ENCODE data around the gene STARD13. TPM values are rescaled to one million over a fixed set of nuclear protein-coding genes. Genes with fewer than 3 reads are reported as not detected.

The STARD13 gene
- total and polyA plus RNA-seq, 4 donors, result 2.7 to 15.3 (median 5.7) TPM

DNA sequence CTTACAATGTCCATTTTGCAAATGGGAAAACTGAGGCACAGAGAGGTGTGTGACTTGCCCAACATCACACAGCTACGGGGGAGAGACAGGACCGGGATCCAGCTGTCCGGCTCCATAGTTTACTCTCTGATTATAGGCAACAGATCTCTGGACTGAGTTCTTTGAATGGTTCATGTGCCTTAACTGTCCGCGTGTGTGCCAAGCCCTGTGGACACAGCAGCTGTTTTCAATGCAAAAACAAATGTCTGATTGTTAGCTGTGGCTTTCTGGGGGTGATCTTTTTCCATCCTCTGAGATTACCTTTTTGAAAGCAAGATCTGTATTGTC lies 175.2 kb downstream of the STARD13 start (continued):
- TF ChIP-seq, protein P1, sequence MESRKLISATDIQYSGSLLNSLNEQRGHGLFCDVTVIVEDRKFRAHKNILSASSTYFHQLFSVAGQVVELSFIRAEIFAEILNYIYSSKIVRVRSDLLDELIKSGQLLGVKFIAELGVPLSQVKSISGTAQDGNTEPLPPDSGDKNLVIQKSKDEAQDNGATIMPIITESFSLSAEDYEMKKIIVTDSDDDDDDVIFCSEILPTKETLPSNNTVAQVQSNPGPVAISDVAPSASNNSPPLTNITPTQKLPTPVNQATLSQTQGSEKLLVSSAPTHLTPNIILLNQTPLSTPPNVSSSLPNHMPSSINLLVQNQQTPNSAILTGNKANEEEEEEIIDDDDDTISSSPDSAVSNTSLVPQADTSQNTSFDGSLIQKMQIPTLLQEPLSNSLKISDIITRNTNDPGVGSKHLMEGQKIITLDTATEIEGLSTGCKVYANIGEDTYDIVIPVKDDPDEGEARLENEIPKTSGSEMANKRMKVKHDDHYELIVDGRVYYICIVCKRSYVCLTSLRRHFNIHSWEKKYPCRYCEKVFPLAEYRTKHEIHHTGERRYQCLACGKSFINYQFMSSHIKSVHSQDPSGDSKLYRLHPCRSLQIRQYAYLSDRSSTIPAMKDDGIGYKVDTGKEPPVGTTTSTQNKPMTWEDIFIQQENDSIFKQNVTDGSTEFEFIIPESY (IDR thresholded peaks at IDR 0.05), result no peak
- no peak for TF ChIP-seq EGR1 (IDR thresholded peaks at IDR 0.05; ENCODE audit: low read depth in 2 of 2)
- TF ChIP-seq NR2F2 (IDR thresholded peaks at IDR 0.05), result no peak
- TF ChIP-seq TAF1 (conservative IDR thresholded peaks at IDR 0.05), result no peak
- no peak for TF ChIP-seq YY1 (IDR thresholded peaks at IDR 0.05)
- no peak for TF ChIP-seq GABPA (IDR thresholded peaks at IDR 0.05 in 1 of 2, conservative IDR thresholded peaks at IDR 0.05 in 1 of 2)
- TF ChIP-seq, protein P2, sequence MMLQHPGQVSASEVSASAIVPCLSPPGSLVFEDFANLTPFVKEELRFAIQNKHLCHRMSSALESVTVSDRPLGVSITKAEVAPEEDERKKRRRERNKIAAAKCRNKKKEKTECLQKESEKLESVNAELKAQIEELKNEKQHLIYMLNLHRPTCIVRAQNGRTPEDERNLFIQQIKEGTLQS (IDR thresholded peaks at IDR 0.05), result no peak
- TF ChIP-seq SP1 (IDR thresholded peaks at IDR 0.05), result no peak
- TF ChIP-seq FOXA2 (IDR thresholded peaks at IDR 0.05), result no peak
- no peak for TF ChIP-seq JUND (IDR thresholded peaks at IDR 0.05)

DNA sequence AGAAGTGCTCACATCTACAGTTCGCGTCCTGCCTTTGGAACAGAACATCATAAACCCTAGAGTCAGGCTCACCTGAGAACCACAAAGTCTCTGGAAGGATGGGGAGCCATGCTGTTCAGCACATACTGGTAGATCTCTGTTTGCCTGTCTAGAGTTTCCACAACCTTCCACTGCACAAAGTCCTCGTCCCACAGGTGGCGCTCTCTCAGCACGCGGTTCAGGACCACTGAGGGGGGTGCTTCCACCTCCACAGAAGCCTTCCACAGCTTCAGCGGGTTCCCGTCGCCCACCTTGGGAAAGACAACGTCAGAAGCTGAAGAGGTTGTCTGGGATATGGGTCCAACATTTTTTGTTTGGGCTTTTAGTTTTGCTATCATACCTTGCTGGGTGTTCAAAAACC lies 175.8 kb downstream of the STARD13 start:
- no peak overlapping the region for H3K4me3 ChIP-seq (ENCODE audit: low read depth in 1 of 3, low read length in 3 of 3)
- H3K36me3 ChIP-seq (ENCODE audit: control insufficient read depth in 4 of 4, insufficient read depth in 3 of 4, low read depth in 1 of 4, low read length in 3 of 4), result peaks cover 0 to 65% (median 45%) of the 10 kb centered on the region in 4 donors
- DNase-seq (ENCODE audit: low spot score), result no peak
- no peaks in the 10 kb centered on the region for H3K4me1 ChIP-seq (ENCODE audit: control insufficient read depth in 4 of 4, insufficient read depth in 4 of 4, low read length in 3 of 4)
- no peaks in the 10 kb centered on the region for H3K9me3 ChIP-seq (ENCODE audit: control insufficient read depth in 4 of 4, low read length in 3 of 4)
- TF ChIP-seq, protein P2 (IDR thresholded peaks at IDR 0.05), result no peak
- peak in 1 of 2 donors; percentile 28 for TF ChIP-seq RAD21 (IDR thresholded peaks at IDR 0.05)
- WGBS, result 92% methylated on average over 10 of the region's 10 CpGs
- no peak overlapping the region for H3K9ac ChIP-seq (ENCODE audit: low read depth in 1 of 2, low read length in 2 of 2)
- no peaks in the 10 kb centered on the region for H3K27me3 ChIP-seq (ENCODE audit: control insufficient read depth in 4 of 4, insufficient read depth in 4 of 4, low read length in 3 of 4)
- no peak overlapping the region for H3K27ac ChIP-seq (ENCODE audit: low read depth in 1 of 2, low read length in 2 of 2)

DNA sequence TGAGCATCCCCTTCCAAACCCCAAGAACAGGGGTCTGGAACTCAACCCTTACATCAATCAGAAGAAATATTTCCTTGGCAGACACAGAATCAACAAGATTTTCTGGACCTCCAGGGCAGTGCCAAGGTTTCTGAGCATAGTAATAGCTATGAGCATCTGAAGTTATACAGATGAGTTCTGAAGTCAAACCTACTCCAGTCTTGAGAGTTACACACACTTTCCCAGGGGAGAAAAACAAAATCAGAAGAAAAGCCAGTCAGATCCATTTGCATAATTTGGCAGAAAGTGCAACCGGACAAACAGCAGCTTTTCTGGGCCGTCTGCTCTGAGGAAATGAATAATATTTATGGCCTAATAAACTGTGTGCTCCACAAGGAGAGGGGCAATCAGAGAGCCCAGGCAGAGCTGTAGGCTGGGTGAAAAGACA lies 176.3 kb downstream of the STARD13 start:
- H3K27me3 ChIP-seq (ENCODE audit: control insufficient read depth in 4 of 4, insufficient read depth in 4 of 4, low read length in 3 of 4), result no peaks in the 10 kb centered on the region
- no peak overlapping the region for H3K27ac ChIP-seq (ENCODE audit: low read depth in 1 of 2, low read length in 2 of 2)
- no peak overlapping the region for H3K9ac ChIP-seq (ENCODE audit: low read depth in 1 of 2, low read length in 2 of 2)
- no peaks in the 10 kb centered on the region for H3K4me1 ChIP-seq (ENCODE audit: control insufficient read depth in 4 of 4, insufficient read depth in 4 of 4, low read length in 3 of 4)
- TF ChIP-seq, protein P3, sequence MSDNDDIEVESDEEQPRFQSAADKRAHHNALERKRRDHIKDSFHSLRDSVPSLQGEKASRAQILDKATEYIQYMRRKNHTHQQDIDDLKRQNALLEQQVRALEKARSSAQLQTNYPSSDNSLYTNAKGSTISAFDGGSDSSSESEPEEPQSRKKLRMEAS (IDR thresholded peaks at IDR 0.05), result no peak
- no peak for TF ChIP-seq RXRA (IDR thresholded peaks at IDR 0.05)
- TF ChIP-seq HNF4A (conservative IDR thresholded peaks at IDR 0.05), result no peak
- TF ChIP-seq, protein P1 (IDR thresholded peaks at IDR 0.05), result no peak
- TF ChIP-seq, protein P2 (IDR thresholded peaks at IDR 0.05), result no peak
- no peak for TF ChIP-seq HNF4G (IDR thresholded peaks at IDR 0.05)
- no peak for TF ChIP-seq JUND (IDR thresholded peaks at IDR 0.05)
- TF ChIP-seq, protein P4, sequence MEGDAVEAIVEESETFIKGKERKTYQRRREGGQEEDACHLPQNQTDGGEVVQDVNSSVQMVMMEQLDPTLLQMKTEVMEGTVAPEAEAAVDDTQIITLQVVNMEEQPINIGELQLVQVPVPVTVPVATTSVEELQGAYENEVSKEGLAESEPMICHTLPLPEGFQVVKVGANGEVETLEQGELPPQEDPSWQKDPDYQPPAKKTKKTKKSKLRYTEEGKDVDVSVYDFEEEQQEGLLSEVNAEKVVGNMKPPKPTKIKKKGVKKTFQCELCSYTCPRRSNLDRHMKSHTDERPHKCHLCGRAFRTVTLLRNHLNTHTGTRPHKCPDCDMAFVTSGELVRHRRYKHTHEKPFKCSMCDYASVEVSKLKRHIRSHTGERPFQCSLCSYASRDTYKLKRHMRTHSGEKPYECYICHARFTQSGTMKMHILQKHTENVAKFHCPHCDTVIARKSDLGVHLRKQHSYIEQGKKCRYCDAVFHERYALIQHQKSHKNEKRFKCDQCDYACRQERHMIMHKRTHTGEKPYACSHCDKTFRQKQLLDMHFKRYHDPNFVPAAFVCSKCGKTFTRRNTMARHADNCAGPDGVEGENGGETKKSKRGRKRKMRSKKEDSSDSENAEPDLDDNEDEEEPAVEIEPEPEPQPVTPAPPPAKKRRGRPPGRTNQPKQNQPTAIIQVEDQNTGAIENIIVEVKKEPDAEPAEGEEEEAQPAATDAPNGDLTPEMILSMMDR (IDR thresholded peaks at IDR 0.05; ENCODE audit: low read depth, low read length, missing input control), result no peak
- no peak for TF ChIP-seq TAF1 (conservative IDR thresholded peaks at IDR 0.05)
- no peak for TF ChIP-seq RAD21 (IDR thresholded peaks at IDR 0.05)
- no peak for TF ChIP-seq EGR1 (IDR thresholded peaks at IDR 0.05; ENCODE audit: low read depth in 2 of 2)
- TF ChIP-seq, protein P5, sequence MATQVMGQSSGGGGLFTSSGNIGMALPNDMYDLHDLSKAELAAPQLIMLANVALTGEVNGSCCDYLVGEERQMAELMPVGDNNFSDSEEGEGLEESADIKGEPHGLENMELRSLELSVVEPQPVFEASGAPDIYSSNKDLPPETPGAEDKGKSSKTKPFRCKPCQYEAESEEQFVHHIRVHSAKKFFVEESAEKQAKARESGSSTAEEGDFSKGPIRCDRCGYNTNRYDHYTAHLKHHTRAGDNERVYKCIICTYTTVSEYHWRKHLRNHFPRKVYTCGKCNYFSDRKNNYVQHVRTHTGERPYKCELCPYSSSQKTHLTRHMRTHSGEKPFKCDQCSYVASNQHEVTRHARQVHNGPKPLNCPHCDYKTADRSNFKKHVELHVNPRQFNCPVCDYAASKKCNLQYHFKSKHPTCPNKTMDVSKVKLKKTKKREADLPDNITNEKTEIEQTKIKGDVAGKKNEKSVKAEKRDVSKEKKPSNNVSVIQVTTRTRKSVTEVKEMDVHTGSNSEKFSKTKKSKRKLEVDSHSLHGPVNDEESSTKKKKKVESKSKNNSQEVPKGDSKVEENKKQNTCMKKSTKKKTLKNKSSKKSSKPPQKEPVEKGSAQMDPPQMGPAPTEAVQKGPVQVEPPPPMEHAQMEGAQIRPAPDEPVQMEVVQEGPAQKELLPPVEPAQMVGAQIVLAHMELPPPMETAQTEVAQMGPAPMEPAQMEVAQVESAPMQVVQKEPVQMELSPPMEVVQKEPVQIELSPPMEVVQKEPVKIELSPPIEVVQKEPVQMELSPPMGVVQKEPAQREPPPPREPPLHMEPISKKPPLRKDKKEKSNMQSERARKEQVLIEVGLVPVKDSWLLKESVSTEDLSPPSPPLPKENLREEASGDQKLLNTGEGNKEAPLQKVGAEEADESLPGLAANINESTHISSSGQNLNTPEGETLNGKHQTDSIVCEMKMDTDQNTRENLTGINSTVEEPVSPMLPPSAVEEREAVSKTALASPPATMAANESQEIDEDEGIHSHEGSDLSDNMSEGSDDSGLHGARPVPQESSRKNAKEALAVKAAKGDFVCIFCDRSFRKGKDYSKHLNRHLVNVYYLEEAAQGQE (IDR thresholded peaks at IDR 0.05), result no peak
- no peak for TF ChIP-seq GABPA (IDR thresholded peaks at IDR 0.05 in 1 of 2, conservative IDR thresholded peaks at IDR 0.05 in 1 of 2)
- TF ChIP-seq FOXA1 (IDR thresholded peaks at IDR 0.05), result no peak
- TF ChIP-seq NR2F2 (IDR thresholded peaks at IDR 0.05), result no peak
- TF ChIP-seq FOXA2 (IDR thresholded peaks at IDR 0.05), result no peak
- no peak for TF ChIP-seq SP1 (IDR thresholded peaks at IDR 0.05)
- TF ChIP-seq YY1 (IDR thresholded peaks at IDR 0.05), result no peak
- no peak overlapping the region for H3K4me3 ChIP-seq (ENCODE audit: low read depth in 1 of 3, low read length in 3 of 3)
- peaks cover 0 to 66% (median 45%) of the 10 kb centered on the region in 4 donors for H3K36me3 ChIP-seq (ENCODE audit: control insufficient read depth in 4 of 4, insufficient read depth in 3 of 4, low read depth in 1 of 4, low read length in 3 of 4)
- DNase-seq (ENCODE audit: low spot score), result no peak
- 85% methylated on average over 2 of the region's 2 CpGs for WGBS
- no peaks in the 10 kb centered on the region for H3K9me3 ChIP-seq (ENCODE audit: control insufficient read depth in 4 of 4, low read length in 3 of 4)

Measured in liver (tissue), 9 donors.